Bronchial epithelial cell (primary cell): Measurements from ENCODE around the gene ZNF70. TPM values are rescaled to one million over a fixed set of nuclear protein-coding genes. Genes with fewer than 3 reads are reported as not detected.

Experiments used
- DNase-seq: peaks from one replicate; pipeline ENCODE4 v3.0.0-alpha.2; 2010; ENCODE audit warnings: low read depth
- FAIRE-seq: peaks from 2 replicates; lab custom pipeline; 2011; peaks lifted over from hg19 to GRCh38; lab: Jason Lieb, UNC
- H3K27me3 ChIP-seq: 2 replicates; pipeline ENCODE4 v1.5.1; 2011; ENCODE audit warnings: low read length; ENCODE audit not compliant: control insufficient read depth, insufficient read depth
- H3K36me3 ChIP-seq: 2 replicates; pipeline ENCODE4 v1.5.1; 2011; ENCODE audit warnings: low read length; ENCODE audit not compliant: control insufficient read depth, insufficient read depth
- H3K4me3 ChIP-seq: 2 replicates; pipeline ENCODE4 v1.5.1; 2011; ENCODE audit warnings: mild to moderate bottlenecking, low read depth, low read length, control low read depth
- total RNA-seq: library from RNA; depleted of rRNA; stranded (reverse); fragments of >200 nt; gene quantifications from 2 replicates; pipeline ENCODE4 v1.2.1, GENCODE V29; 2014
- TF ChIP-seq, protein P1 (sequence below): IDR thresholded peaks from 2 replicates; pipeline ENCODE4 v1.5.1; 2011; ENCODE audit warnings: mild to moderate bottlenecking, moderate library complexity, low read length, control low read depth, inconsistent platforms; ENCODE audit not compliant: insufficient read depth, severe bottlenecking

Gene ZNF70
- total RNA-seq, 1 donor from 2014 or later: 1.3 TPM

DNA sequence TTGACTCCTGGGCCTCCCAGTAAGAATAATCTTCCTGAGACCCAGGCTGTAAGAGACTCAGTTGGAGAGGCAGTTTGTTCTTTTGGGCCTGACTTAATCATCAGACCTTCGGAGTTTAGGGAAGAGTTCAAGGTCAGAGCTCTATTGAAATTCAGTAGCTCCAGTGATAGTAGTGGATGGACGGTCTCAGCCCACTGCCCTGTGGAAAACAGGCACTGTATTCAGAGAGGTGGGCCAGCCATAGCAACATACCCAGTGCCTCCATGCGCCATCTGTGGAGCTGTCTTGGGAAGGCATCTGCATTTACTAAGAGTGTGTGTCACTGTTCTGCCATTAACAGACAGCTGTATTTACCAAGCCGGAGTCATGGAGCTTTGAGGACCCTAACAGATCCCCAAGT is 38.7 kb upstream of the ZNF70 start:
- no peaks in the 10 kb centered on the region for H3K27me3 ChIP-seq
- DNase-seq: no peak
- no peak for FAIRE-seq
- H3K36me3 ChIP-seq: peaks cover 16% of the 10 kb centered on the region
- TF ChIP-seq, protein P1, sequence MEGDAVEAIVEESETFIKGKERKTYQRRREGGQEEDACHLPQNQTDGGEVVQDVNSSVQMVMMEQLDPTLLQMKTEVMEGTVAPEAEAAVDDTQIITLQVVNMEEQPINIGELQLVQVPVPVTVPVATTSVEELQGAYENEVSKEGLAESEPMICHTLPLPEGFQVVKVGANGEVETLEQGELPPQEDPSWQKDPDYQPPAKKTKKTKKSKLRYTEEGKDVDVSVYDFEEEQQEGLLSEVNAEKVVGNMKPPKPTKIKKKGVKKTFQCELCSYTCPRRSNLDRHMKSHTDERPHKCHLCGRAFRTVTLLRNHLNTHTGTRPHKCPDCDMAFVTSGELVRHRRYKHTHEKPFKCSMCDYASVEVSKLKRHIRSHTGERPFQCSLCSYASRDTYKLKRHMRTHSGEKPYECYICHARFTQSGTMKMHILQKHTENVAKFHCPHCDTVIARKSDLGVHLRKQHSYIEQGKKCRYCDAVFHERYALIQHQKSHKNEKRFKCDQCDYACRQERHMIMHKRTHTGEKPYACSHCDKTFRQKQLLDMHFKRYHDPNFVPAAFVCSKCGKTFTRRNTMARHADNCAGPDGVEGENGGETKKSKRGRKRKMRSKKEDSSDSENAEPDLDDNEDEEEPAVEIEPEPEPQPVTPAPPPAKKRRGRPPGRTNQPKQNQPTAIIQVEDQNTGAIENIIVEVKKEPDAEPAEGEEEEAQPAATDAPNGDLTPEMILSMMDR: no peak
- H3K4me3 ChIP-seq: no peak overlapping the region

DNA sequence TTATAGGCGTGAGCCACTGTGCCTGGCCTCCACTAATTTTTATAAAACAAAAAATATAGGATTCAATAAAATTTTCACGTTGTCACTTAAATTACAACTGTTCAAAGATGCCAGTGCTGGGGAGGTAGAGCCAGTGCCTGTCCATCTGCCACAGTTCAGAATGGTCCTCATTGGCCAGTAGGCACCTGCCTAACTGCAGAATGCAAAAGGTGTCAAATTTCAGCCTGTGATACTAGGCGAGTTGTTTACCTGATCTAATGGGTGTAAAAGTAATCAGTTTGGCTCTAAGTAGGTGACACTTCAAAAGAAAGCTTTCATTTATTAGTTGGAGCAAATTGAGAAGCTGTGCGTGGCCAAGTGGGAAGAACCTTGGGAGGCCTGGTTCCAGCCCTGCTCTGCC is 38.2 kb upstream of the ZNF70 start:
- TF ChIP-seq, protein P1: no peak
- FAIRE-seq: no peak
- no peak for DNase-seq
- H3K27me3 ChIP-seq: no peaks in the 10 kb centered on the region
- no peak overlapping the region for H3K4me3 ChIP-seq
- peaks cover 14% of the 10 kb centered on the region for H3K36me3 ChIP-seq

DNA sequence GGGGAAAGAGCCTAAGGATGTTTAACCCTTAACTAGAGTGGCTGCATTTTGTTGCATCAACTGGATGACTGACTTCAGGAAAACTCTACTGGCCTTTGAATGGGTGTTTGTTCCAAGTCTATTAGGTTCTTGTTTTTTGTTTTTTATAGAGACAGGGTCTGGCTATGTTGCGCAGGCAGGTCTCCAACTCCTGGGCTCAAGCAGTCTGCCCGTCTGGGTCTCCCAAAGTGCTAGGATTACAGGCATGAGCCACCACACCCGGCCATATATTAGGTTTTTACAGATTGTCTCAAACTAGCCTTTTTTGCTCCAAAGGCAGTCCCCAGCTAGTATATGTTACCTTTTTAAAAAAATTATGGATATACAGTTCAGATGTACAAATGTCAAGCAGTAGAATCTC is 37.0 kb upstream of the ZNF70 start:
- FAIRE-seq: no peak

DNA sequence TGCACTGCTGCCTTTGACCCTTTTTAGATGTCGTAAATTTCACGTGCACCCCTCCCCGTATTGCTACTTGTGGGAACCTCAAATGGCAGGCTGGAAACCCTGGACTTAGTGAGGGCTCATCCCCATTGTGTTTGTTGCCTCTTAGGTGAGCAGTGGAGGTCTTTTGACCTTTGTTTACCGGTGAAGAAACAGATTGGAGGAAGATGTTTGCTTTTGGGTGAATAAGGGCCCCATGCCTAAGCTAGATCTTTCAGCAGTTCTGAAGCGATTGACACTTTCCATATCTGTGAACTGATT is 36.6 kb upstream of the ZNF70 start:
- TF ChIP-seq, protein P1: no peak
- no peak for FAIRE-seq
- Histone ChIP-seq H3K4me3 (peak overlapping the region; percentile 72), H3K27me3 (no peaks in the 10 kb centered on the region), H3K36me3 (peaks cover 5% of the 10 kb centered on the region)
- DNase-seq: peak; percentile 8

More for the DNA sequence above, 37.0 kb upstream of the ZNF70 start:
- TF ChIP-seq, protein P1: no peak
- Histone ChIP-seq H3K4me3 (peak overlapping the region; percentile 72), H3K36me3 (peaks cover 7% of the 10 kb centered on the region), H3K27me3 (no peaks in the 10 kb centered on the region)
- DNase-seq: no peak

DNA sequence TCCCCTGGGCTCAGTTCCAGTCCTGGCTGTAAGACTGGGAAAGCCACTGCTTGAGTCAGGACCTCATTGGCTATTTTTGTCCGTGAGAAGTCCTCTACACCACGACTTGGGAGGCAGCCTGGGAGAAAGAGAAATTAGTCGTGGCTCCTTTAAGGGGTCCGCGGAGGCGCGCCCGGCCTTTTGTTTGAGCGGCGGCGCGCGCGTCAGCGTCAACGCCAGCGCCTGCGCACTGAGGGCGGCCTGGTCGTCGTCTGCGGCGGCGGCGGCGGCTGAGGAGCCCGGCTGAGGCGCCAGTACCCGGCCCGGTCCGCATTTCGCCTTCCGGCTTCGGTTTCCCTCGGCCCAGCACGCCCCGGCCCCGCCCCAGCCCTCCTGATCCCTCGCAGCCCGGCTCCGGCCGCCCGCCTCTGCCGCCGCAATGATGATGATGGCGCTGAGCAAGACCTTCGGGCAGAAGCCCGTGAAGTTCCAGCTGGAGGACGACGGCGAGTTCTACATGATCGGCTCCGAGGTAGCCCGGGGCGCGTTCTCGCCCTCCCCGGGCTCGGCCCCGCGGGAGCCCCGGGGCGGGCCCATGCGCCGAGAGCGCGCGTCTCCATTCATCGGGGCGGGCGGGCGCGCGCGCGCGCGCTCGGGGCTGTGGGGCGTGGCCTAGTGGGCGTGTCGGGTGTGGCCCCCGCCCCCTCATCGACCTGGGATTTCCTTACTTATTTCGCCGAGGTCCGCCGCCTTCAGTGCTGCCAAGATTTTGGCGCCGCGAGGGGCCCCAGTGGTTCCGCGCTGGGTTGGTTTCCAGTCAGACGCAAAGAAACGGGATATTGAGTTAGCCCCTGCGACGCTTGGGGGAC is 36.1 kb upstream of the ZNF70 start, which contains the start of gene SMARCB1:
Gene SMARCB1 (plus strand): TSS at position 215 of the 848 bp plus-strand sequence. CDS start 204 bp downstream, at position 419.
- Histone ChIP-seq H3K4me3 (peak within 1 kb of the TSS; percentile 72), H3K27me3 (no peaks in the 10 kb centered on the region), H3K36me3 (peaks cover 2% of the 10 kb centered on the region)
- peak; percentile 51 for DNase-seq
- TF ChIP-seq, protein P1: no peak
- FAIRE-seq: no peak
